NCI-H345 (cell line): Measurements from ENCODE around the gene MANF.
A peak's percentile ranks its signal among the peaks of the same experiment; 100 is the strongest.
"Not testable (repeated sequence)": the region's sequence is repeated elsewhere in the genome, so short reads cannot be mapped to it uniquely, and the experiment has no call there.

Experiments
- DNase-seq: peaks from one replicate; lab custom pipeline; 2025; lab: John Stamatoyannopoulos, UW

MANF gene

GRCh38 chr3:51384726-51385473 is at the start of gene MANF:
MANF (plus strand) TSS chr3:51385291; CDS start chr3:51385343, 52 bp downstream.
- DNase-seq, result peak; percentile 95

DNA sequence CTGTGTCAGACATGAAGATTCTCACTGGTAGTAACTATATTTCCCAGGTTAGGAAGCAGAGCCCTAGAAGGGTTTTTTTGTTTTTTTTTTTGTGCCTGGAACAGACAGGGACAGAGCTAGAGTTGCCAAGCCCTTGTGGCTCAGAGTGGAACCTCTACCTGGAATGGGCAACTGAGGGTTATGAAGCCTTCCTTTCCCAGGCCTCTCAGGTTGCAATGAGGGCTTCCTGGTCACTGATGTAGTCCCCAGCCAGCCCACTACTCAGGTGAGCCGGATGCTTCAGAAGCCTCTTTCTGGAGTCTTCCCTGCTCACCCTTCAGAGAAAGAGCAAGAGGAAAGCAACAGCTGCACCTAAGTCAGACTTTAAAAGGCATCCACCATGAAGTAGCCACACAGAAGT is 48.8 kb upstream of the MANF start:
- DNase-seq, result no peak

DNA sequence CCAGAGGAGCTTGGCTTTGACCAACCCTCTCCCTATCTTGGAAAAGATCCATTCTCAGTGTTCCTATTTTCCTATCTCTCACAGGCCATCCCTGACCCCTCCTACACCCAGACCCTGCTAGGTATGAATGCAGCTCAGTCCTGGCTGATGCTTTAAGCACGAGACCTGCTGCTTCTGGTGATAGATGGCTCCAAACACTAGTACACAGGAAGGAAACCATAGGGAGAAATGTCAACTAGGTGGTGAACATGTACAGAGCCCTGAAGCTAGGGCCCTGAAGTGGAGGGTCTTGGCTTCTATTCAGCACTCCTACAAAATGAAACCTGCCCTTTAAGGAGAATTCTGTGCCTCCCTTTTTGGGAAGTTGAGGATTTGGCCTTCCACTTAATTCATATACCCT is 47.4 kb upstream of the MANF start:
- no peak for DNase-seq

- DNase-seq, result no peak
Observed at GRCh38 chr3:51338632-51339031, 46.5 kb upstream of the MANF start.

DNA sequence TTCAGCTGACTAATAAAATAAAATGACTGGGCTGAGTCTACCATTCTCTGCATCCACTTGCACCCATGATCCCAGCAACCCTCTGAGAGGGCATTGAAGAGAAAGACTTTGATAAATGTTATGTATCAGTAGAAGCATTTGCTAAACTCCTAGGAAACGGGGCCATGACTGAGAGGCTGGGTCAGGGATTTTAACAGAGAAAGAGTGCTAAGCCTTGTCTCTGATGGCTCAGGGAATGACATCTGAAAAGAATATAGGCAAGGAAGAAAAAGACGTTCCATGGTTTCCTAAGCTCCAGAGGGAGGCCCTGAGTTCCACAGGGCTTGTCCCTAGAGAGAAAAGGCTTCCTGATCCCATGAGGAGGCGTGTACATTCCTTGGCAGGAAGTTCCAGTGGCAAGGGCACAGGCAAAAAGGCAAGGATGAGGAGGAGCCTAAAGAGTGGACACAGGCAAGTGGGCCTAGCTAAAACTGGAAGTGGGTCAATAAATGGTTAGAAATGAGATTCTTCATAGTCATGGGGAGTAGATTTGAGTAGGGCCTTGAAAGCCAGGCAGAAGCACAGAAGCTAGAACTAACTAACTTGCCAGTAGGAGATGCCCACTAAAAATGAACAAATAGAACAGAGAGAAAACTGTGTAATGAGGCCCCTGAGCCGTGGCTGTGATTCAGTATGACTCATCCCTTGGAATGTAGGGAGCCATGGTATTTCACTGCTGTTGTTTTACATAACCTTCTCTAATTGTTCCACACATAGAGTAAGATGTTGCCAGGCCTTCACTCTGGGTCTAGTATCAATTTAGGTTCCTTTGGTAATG is 44.9 kb upstream of the MANF start:
- no peak for DNase-seq

- no peak for DNase-seq
Observed at GRCh38 chr3:51340989-51341636, 44.0 kb upstream of the MANF start.

- DNase-seq, result no peak
Observed at GRCh38 chr3:51343918-51344687, 41.0 kb upstream of the MANF start.

GRCh38 chr3:51350751-51351150 is 34.3 kb upstream of the MANF start:
- no peak for DNase-seq

- no peak for DNase-seq
Observed at GRCh38 chr3:51353131-51353530, 32.0 kb upstream of the MANF start.

DNA sequence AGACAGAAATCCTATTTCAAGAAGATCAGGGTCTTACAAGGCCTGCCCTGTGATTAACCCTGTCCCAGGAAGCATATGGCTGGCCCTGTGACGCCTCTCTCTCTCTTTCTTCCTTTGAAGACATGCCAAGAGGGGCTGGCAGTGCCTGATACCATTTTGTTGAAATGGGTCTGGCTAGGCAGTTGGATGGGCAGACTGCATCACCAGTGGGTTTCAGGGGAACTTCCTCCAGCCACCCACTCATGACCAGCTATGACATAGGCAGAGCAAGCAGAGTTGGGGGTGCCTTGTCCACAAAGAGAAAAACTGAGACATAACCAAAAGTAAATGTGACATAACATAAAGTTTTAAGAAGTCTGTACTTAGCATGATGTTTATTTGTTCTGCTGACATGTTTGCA is 31.4 kb upstream of the MANF start:
- no peak for DNase-seq

DNA sequence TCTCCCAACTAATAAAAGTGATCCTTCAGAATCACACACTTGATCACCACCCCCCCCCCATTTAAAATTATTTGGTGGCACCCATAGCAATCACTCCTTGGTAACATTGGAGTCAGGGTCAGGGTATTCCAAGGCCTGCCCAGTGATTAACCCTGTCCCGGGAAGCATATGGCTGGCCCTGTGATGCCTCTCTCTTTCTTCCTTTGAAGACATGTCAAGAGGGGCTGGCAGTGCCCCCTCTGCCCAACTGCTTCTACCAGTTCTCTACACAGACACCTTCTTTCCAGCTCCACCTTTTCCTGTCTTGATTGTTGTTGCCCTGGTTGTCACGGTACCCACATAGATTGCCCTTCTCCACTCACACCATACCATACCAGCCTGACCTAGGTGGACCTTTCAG is 30.9 kb upstream of the MANF start:
- no peak for DNase-seq

GRCh38 chr3:51354731-51355615 is 30.1 kb upstream of the MANF start:
- no peak for DNase-seq

GRCh38 chr3:51355891-51356578 is 29.1 kb upstream of the MANF start:
- DNase-seq, result no peak

DNA sequence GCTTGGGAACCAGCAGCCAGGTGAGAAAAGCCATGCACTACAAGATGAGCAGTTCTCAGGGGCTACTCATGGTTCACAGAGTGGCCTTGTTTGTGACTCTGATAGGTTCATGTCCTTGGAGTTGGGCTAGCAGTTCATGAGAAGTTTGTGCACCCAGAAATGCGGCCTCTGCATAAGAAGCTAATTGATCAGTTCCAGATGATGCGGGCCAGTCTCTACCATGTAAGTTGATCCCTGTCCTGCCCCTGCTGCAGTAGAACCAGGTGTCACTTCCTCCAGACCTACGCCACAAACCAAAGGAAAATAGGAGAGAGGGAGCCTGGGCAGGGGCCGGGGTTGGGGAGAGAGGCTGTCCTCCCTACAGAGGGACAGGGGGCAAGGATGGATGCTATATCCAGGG is 27.2 kb upstream of the MANF start:
- DNase-seq, result no peak

- no peak for DNase-seq
Observed at GRCh38 chr3:51358981-51359380, 26.1 kb upstream of the MANF start.

DNA sequence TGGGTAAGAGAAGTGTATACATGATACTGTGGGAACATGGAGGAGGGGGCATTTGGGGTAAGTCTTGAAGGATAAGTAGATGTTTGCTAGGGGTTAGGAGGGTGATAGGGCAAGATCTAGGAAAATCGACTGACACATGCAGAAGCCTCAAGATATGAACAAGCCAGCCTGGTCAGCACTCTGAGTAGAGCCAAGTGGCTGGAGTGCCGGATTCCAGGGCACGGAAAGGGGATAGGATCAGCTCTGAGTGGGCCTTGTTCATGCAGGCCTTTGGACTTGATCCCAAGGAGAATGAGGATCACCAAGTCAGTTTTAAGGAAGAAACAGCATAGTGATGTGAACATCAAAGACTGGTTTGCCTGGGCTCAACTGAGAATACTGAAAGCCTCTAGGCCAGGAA is 24.3 kb upstream of the MANF start:
- no peak for DNase-seq

- no peak for DNase-seq
Observed at GRCh38 chr3:51361746-51362145, 23.3 kb upstream of the MANF start.

DNA sequence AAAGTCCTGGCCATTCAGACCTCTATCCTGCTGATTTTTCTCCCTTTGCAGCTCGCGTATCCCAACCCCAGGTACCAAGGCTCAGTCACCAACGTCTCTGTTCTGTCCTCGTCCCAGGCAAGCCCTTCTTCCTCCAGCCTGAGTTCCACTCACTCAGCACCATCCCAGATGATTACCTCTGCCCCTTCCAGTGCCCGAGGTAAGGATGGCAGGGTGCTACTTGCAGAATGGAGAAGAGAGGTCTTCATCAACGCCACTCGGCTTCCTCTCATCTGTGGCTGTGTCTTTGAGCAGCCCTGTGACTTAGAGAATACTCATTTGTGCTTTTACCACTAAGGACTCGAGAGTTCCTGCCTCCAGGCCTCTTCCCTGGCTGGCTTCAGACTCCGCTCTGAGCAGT is 22.6 kb upstream of the MANF start:
- DNase-seq, result no peak

DNA sequence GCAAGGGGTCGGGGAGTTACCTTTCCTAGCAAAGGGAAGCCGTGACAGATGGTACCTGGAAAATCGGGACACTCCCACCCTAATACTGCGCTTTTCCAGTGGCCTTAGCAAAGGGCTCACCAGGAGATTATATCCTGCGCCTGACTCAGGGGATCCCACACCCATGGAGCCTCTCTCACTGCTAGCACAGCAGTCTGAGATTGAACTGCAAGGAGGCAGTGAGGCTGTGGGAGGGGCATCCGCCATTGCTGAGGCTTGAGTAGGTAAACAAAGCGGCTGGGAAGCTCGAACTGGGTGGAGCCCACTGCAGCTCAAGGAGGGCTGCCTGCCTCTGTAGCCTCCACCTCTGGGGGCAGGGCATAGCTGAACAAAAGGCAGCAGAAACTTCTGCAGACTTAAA is 16.8 kb upstream of the MANF start:
- DNase-seq, result not testable (repeated sequence)

DNA sequence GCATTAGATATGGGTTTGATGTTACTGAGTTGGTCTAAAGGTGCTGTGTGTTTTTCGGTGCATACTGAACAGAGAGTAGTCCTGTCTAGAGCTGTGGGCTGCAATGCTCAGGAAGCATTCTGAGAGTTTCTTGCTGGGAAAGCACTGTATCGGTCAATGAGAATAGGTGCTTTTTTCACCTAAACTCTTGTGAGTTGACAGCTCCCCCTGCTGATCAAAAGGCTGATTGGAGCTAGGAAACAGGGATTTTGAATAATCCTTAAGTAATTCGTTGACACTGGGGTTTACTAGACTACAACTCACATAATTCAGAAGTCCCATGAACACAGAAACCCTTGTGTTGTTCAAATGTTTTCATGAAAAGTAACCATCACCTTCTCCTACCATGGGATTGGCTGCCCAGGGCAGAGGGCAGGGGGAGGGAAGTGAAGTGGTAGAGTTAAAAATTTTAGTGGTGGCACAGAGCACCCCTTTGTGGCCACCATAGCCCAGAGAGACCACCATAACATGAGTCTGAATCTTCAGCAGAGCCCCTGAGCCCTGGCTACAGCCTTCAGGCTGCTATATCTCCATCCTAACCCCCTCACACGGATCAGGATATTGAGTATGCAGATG is 13.0 kb upstream of the MANF start:
- DNase-seq, result peak; percentile 42
